ENCODE measurements around the gene IP6K3.

IP6K3 gene

DNA sequence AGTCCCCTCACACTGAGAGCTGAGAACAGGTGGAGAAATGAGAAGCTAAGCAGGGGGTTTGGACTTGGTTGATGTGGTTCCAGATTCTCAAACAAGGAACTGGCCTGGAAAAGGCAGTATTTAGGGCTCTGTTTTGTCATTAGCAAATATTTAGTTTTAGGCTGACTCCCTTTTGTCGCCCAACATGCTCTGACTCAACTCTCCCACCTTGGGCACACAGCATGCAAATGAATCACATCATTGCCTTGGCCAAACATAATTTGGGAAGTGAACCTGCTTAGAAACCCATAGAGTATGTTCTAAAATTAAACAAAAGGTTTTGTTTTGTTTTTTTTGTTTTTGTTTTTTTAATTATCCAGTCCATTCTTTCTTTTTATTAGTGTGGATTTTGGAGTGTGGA, 25.7 kb downstream of the IP6K3 start:
- no peak for DNase-seq

DNA sequence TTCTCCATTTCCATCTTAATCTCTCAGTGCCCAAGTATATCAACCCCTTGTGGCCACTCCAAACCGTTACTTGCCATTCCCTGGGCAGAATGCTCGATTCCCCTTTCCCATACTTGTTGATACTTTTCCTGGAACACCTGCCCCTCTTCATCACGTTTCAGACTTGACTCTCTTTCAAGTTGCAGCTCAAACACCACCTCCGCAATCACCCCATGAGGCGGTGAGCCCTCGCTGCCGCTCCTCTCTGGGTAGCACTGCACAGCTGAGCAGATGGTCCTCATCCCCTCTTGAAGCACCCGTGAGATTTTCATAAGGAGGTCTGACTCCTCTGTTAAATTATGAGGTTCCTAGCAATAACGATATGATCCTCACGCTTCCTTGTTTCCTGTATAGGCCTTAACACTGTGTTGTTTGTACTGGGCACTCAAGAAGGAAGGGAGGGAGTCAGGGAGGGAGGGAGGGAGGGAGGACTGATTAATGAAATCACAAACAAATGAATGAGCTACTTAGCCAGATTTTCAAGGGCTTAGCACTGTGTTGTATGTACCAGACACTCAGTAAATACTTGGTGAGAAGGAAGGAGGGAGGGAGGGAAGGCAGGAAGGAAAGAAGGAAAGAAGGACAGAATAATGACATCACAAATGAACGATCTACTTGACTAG, 27.2 kb downstream of the IP6K3 start:
- DNase-seq, result peak; percentile 97

DNA sequence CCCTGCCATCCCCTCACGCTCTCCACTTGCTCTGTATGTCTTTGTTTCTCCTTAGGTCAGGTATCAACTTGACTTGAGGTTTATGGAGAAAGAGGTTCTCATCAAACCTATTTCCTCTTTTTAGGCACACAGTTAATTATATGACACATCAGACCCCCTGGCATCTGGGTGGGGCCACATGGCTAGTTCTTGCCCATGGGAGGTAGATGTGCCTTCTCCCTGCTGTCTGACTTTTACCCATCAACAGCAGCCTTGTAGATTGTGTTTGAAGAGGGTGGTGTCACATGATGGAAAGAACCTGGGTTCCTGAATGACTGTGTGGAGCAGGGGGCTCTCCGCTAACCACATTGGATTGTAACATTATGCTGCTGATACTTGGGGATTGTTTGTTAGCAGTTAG, 28.0 kb downstream of the IP6K3 start:
- DNase-seq, result no peak

DNA sequence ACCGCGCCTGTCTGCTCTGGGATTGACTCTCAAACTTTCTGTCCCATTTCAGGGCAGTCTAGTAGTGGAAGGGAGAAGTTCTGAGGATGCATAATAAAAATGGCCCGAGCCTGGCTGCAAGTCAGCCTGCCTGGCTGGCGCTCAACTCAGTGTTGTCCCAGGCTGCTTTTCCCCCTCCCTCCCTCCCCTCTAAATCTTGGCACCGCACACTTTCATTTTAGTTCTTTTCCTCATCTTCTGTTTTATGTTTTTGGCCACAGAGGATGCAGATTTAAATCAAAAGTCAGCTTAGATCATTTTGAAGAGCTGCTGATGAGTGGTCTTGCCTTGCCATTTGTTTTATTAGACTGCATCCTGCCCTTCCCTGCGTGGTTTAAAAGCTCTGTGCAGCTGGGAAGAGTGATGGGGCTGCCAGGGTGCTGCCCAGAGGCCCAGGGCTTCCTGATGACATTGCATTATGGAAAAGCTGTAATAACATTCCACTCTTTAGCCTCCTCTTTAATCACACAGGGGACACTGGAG, 28.7 kb downstream of the IP6K3 start:
- no peak for DNase-seq

DNA sequence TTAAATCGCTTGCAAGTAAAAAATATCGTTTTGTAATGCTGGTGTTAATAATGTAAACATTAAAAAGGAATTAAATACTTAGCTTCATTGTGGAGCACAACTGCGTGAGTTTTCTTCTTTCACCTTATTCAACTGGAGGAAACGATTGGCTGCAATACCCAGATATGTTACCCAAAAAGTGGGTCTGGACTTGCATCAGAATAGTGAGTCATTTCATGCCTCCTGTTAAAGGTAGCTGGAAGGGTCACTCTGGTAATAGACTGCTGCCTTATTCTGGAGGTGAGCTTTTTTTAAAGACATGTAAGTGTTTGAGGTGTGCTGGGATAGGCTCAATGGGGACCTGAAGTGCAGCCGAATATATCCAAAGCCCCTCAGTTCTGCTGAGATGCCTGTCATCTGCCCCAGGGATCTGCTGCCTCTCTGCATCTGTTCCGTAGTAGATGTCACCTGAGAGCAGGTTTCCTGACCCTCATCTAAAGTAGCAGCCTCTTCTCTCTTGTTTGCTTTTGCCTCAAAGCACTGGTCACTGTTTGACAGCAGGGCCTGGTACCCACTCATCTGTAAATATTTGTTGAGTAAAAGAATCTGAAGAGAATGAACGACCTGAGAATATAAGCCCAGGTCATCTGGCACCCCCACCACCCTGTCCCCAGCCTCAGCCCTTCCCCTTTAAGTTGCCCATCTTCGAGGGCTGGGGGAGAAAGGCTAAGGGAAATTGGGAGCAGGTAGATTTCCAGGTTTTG, 29.6 kb downstream of the IP6K3 start:
- no peak for DNase-seq

DNA sequence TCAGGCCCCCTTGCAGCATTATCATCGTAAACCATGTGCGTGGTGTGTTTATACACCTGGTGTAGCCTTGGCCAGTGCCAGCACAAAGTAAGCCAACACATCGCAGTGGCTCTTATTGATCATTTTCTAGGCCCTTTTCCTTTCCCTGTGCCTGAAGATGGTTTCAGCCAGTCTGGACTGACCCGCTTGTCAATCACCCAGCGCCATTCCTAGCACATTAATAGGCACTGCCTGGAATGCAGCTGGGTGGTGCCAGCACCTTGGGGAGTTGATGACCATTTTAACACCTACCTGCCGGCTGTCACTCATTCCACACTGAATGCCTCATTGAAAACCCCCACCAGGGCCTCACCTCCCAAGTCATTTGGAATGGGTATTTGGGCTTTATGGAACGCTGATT, 30.3 kb downstream of the IP6K3 start:
- no peak for DNase-seq

DNA sequence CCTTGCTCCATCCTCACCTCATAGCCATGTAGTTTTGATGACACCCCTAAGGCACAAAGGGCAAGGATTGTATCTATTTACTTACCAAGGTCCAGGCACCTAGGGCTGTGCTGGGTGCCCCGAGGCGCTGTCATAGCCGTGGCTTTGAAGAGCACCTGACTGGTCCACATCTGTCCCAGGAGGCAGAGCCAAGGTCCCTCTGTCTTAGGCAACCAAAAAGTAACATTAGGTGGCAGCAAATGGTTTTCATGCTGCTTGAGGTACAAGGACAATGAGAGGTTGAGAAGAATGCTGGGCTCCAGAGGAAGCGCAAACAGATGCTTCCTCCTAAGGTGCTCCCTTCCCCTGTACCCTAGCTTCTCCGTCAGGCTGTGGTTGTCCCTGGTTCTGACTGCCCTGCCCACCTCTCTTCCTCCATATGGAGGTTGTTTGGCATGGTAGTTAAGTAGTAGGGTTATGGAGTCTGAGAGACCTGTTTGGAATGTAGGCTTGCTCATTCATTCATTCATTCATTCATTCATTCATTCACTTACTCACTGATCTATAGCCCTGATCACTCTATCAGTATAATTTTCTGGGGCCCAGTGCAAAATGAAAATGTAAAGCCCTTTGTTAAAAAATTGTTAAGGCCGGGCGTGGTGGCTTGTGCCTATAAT, 32.2 kb downstream of the IP6K3 start:
- DNase-seq, result no peak

DNA sequence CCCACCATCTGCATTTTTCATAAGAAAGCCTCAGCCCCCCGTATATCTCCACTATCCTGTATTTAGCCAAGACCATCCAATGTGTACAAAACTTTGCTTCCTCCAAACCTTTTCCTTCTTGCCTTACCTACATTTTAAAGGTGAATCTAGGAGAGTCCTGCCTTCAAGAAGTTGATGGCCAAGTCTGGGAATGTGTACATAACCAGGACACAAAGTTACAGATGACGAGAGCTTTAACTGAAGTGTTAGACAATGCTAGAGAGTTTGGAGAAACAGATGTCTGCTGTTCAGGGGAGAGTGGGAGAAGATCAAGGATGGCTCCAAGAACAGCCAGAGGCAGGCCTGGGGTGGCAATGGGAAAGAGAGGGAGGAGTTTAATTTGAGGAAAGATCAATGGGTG, 32.9 kb downstream of the IP6K3 start:
- DNase-seq, result no peak

DNA sequence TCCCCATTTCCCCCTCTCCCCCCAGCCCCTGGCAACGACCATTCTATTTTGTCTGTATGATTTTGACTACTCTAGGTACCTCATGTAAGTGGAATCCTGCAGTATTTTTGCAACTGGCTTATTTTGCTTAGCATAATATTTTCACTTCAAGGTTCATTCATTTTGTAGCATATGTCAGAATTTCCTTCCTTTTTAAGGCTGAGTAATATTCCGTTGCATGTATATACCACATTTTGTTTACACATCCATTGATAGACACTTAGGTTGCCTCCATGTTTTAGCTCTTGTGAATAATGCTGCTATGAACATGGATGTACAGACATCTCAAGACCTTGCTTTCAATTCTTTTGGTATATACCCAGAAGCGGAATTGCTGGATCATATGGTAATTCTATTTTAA, 33.8 kb downstream of the IP6K3 start:
- no peak for DNase-seq

DNA sequence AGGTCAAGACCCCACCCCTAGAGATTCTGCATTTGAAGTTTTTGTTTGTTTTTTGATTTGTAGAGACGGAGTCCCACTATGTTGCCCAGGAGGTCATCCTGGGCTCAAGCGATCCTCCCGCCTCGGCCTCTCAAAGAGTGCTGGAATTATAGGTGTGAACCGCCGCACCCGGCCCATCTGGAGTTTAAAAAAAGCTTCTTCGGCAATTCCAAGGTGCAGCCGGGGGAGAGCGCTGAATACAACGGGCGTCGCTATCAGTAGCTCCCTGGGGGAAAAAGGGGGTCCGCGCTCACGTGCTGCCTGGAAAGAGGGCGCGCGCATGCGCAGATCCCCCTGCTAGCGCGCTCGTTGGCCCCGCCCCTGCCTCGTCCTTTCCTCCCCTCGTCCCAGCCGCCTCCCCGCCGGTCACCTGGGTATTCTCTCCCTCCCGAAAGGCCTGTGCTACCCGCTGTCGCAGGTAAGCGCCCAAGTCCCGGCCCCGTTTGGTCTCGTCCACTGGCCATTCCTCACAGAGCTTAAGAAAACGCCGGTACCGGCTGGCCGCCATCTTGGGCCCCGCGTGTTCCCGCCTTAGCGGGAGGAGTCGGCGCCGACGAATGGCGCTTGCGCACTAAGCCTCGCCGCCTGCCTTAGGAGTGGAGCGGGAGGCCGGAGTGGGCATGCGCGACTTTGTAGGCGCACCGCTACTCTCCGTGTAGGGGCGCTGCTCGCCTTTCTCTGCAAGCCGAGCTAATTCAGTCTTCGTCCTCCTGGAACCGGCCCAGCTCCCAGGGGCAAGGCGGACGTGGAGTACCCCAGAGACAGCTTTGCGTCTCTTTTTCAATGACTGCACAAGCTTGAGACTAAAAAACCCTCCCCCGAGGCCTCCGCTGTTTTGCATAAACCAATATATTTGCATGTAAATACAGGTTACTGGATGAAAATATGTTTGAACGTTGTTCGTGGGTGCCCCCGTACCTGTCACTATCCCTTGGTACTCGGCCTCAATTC, 35.3 kb downstream of the IP6K3 start, which contains the start of gene UQCC2:
Gene UQCC2, minus strand, starts transcription at position 561 of the 990 bp plus-strand sequence. Its CDS starts 14 bp downstream, at position 547.
- DNase-seq, result peak; percentile 91

DNA sequence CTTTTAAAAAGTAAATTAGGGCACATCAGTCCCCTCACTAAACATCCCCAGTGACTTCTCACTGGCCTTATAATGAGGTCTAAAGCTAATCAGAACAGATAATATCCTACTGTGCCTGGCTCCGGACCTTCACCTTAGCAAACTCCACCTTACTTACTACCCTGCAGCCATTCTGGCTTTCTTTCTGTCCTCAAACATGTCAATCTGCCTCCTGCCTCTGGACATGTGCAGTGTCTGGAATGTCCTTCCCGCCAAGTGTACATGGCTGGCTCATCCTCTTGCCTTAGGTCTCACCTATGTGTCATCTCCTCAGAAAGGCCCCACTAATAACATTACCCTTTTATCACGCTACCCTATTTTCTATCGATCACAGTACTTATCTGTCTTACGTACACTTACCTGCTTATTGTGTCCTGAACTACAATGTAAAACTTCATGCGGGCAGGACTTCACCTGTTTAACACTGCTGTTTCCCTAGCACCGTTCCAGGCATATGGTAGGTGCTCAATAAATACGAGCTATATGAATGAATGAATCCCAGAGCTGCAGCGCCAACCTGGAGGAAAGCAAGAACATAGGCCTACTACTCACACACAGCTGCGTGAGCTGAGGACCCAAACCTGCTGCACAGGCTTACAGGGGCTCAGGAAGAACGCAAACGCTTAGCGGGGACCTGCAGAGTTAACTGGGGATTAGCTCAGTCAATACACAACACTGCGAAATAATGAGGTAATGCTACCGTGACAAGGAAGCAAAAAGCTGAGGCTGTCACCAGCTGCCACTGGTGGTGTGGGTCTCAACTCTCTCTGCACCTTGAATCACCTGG, 36.2 kb downstream of the IP6K3 start:
- DNase-seq, result no peak

DNA sequence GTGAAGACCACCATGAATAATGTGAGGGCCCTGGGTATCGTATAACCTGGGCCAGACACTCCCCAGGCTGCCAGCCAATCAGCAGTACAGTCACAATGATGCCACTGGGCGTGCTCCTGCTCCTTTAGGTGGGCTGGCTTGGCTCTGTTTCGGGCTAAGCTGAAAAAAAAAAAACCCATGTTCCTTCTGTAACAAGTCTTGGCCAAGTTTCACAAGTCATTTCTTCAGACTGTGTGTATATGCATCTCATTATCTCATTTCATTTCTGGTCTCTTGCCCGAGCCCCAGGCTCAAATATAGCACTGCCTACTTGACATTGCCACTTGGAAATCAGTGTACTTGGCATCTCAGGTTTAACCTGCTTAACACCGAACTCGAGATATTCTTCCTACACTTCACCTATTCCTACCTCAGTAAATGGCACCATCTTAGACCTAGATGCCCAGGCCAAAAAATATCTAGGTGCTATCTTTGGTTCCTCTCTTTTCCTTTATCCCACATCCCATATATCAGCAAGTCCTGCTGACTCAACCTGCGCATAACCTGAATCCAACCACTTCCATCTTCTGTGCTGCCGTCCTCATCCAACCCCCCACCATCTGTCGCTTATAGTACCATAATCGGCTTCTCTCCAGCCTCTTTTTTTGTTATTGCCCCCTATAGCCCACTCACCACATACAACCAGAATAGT, 37.0 kb downstream of the IP6K3 start:
- DNase-seq, result peak; percentile 51

DNA sequence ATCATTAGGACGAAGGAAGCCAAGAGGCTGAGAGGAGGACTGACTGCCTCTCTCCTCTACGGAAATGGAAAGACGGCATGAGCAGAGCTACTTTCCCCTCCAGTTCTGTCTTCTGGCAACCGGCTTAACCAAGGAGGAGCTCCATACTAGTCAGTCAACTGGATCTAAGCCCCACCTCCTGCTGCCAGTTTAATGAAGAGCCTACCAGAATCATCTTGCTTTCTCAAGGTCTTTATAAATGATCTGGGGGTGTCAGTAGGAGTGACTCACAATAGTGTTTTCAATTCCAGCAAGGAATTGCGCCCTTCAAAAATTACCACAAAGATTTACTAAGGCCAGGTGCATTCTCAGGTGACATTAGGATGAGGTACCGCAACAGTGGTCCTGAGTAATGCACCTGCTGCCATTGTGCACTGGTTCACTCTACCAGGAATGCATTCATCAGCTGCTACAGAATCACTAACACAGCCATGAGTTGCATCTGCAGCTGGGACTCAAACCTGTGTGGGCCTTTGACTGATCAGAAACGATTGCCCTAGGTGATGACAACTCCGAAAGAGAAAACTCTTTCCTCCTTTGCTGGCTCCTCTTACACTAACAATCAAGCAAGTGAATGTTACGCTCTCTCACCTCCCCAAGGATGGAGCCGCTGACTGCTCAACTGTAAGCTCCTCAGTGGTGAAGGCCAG, 38.0 kb downstream of the IP6K3 start:
- DNase-seq, result no peak

DNA sequence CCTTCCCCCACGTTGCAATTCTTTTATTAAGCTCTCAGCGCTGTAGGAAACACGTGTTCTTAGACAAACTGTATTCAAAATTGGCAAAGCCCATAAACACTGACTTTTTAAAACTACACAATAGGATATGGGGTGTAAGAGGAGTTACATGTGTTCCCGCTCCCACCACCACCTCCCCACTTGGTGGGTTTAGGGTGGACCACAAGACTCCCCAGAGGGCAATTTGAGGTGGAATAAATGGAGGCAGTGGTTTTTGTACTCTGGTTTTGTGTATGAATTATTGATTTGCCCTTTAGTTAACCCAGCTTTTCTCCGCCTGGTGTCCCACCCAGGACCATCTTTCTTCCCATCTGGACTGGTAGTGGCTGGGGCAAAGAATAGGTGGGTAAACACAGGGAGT, 38.9 kb downstream of the IP6K3 start:
- DNase-seq, result no peak

DNA sequence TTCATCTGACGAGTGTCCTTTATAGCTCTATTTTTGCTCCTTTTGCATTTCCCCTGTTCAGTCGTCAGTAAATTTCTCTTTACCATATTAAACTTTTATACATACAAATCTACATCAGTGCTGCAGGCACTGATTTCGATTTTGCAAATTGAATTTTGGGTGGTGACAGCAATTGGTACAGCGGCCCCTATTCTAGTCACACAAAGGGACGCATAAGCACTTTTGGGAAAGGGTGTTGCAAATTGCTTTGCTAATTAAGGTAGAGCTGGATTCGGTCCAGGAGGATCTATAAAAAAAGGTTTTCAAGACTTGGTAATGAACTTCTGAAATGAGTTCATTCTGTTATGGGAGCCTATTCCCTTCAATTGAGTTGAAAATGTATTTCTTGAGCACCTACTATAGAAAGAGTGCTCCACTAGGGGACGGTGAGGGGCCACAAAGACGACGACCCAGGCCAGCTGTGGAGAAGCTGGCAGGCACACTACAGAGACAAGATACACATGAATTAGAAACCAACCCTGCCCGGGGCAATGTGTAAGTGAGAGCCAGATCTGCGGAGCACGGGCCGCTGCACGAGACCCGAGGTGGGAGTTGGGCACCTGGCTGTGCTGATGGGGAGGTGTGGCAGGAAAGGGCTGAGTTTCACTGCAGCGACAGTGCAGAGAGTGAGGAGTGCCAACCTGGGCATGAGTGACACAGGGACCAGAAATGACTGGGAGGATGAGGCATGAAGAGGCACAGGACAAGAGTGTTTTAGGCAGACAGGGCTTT, 40.6 kb downstream of the IP6K3 start:
- no peak for DNase-seq

DNA sequence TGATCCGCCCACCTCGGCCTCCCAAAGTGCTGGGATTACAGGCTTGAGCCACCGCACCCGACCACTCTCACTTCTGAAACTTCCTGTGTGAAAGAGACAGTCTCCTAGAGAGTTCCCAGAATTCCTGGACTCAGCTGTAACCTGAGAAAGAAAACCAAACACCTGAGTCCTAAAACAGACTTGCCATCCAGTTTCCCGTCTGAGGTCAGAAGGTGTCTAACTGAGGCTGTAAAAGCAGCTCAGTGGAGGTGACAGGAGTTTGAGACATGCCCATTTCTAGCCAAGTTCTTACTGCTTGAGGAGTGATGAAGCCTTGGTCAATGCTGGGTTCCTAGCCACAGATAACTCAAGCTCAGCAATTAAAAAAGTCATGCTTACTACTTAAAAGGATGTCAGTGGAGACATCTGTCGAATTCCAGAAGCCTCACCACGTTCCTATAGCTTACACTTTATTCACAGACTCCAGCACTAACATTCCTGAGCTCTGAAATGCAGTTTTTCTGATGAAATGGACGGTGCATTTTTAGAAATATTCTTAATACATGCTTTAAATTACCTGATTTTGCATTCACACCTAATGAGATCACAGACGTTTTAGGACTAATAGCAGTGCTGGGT, 41.3 kb downstream of the IP6K3 start:
- no peak for DNase-seq

DNA sequence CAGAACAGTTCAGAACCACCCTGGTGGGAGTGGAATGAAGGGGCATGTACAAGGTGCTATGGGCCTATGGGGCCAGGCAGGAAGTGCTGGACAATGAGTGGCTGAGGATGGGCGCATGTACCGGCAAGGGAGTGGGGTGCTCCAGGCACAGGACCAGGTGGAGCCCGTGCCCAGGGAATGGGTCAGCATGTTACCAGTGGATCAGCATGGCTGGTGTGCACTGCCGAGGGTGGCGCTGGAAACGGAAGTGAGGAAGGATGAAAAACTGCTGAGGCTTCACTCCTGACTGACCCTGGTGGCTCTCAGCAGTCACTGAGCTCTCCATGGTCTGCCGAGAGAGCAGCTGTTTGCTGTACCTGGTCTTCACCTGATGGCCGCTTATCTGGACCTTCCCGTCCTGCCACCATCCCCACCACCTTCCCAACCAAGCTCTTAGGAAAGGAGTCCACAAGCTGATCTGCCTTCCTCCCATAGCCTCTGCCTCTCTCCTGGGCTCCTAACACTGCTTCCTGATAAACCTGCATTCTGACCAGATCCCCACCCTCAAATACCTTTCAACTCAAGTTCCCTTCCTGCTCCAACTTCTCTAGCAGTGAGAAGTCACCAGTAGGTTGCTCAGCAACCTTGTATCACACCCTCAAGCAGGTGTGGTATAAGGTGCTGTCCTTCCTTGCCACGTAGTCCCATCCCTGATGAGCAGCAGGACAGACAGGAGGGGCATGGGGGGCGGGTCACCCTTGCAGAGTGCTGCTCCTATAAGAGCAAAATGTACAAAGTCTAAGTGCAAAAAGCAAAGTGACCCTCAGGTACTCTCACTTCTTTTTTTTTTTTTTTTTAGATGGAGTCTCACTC, 42.3 kb downstream of the IP6K3 start:
- DNase-seq, result no peak

DNA sequence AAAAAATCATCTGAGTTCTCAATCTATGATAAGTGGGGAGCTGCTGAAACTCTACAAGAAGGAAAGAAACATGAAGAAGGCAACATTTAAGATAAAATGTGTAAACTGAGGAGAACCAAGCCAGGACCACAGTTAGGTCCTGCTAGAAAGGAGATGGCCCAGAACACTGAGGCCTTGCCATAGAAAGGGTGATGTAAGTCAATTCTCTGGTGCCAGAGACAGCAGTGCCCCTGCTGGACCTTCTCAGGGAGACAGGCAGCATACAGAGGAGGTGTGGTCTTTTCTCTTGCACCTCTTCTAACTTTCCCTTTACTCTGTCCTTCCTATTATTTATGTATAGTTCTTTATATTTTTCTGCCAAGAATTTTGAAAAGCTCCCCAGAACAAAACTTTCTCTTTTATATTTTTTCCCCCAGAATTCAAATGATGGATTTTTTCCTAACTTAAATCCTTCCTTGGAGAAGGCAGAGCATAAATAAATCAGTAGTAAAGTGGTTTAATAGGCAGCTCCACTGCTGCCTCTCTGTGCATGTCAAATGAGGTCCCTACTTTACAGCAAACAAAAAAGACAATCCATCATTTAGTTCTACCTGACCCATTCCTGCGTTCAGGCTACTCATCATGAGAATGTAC, 44.2 kb downstream of the IP6K3 start:
- DNase-seq, result no peak
